Glutamatergic neuron (in vitro differentiated cells): ENCODE measurements around the gene INSIG2. TPM values are rescaled to one million over a fixed set of nuclear protein-coding genes. Genes with fewer than 3 reads are reported as not detected.
"Not testable (repeated sequence)": the region's sequence is repeated elsewhere in the genome, so short reads cannot be mapped to it uniquely, and the experiment has no call there.

ENCODE experiments used
- DNase-seq: peaks from one replicate; pipeline ENCODE4 v3.0.0; 2022
- H3K27ac Mint-ChIP-seq: one replicate; pipeline ENCODE4 v1.8.0; 2020; ENCODE audit warnings: mild to moderate bottlenecking, mixed read lengths, inconsistent platforms; ENCODE audit not compliant: unreplicated experiment
- H3K27me3 Mint-ChIP-seq: one replicate; pipeline ENCODE4 v1.8.0; 2020; ENCODE audit warnings: mild to moderate bottlenecking, moderate library complexity, mixed read lengths, inconsistent platforms; ENCODE audit not compliant: unreplicated experiment
- H3K36me3 Mint-ChIP-seq: one replicate; pipeline ENCODE4 v1.8.0; 2020; ENCODE audit warnings: mild to moderate bottlenecking, mixed read lengths, inconsistent platforms; ENCODE audit not compliant: unreplicated experiment
- H3K4me1 Mint-ChIP-seq: one replicate; pipeline ENCODE4 v1.8.0; 2020; ENCODE audit warnings: mild to moderate bottlenecking, low read depth, mixed read lengths, inconsistent platforms; ENCODE audit not compliant: unreplicated experiment
- H3K4me3 Mint-ChIP-seq: one replicate; pipeline ENCODE4 v1.8.0; 2020; ENCODE audit warnings: mild to moderate bottlenecking, mixed read lengths, inconsistent platforms; ENCODE audit not compliant: unreplicated experiment
- H3K9me3 Mint-ChIP-seq: one replicate; pipeline ENCODE4 v1.8.0; 2020; ENCODE audit warnings: mild to moderate bottlenecking, moderate library complexity, mixed read lengths, inconsistent platforms; ENCODE audit not compliant: unreplicated experiment
- CTCF ChIP-seq: fragments of 200-600 bp; sonication (generic); IDR thresholded peaks from one replicate; pipeline ENCODE4 v1.5.0; 2021; ENCODE audit not compliant: partially characterized antibody, unreplicated experiment
- total RNA-seq: library from RNA; stranded (reverse); fragmentation: NEBNext Ultra II Directional; extraction: Animal tissue kit (Norgen Biotek cat#: 25700); gene quantifications from one replicate; pipeline ENCODE4 v1.2.1, GENCODE V29; 2021; ENCODE audit not compliant: unreplicated experiment

The INSIG2 gene
- total RNA-seq, 1 donor from 2014 or later: 20.3 TPM

GRCh38 chr2:118090387-118091139 lies 2.3 kb downstream of the INSIG2 start:
- TF ChIP-seq CTCF: no peak
- Mint-ChIP-seq H3K9me3 (no peaks in the 10 kb centered on the region), H3K4me1 (peaks cover 5% of the 10 kb centered on the region), H3K27ac (no peak overlapping the region), H3K27me3 (peaks cover 3% of the 10 kb centered on the region), H3K36me3 (peaks cover 4% of the 10 kb centered on the region), H3K4me3 (peak overlapping the region; percentile 8)
- no peak for DNase-seq

GRCh38 chr2:118091140-118091478 lies 2.8 kb downstream of the INSIG2 start:
- no peak overlapping the region for H3K27ac Mint-ChIP-seq
- H3K4me3 Mint-ChIP-seq: no peak overlapping the region
- TF ChIP-seq CTCF: no peak
- no peak for DNase-seq
- peaks cover 7% of the 10 kb centered on the region for H3K4me1 Mint-ChIP-seq
- peaks cover 4% of the 10 kb centered on the region for H3K36me3 Mint-ChIP-seq
- H3K27me3 Mint-ChIP-seq: peaks cover 3% of the 10 kb centered on the region
- no peaks in the 10 kb centered on the region for H3K9me3 Mint-ChIP-seq

GRCh38 chr2:118091631-118092030 lies 3.4 kb downstream of the INSIG2 start:
- DNase-seq: no peak
- Mint-ChIP-seq H3K36me3 (peaks cover 4% of the 10 kb centered on the region), H3K27me3 (peaks cover 3% of the 10 kb centered on the region), H3K4me1 (peaks cover 7% of the 10 kb centered on the region), H3K27ac (no peak overlapping the region), H3K9me3 (no peaks in the 10 kb centered on the region), H3K4me3 (no peak overlapping the region)
- TF ChIP-seq CTCF: no peak

GRCh38 chr2:118094102-118094501 lies 5.8 kb downstream of the INSIG2 start:
- H3K27ac Mint-ChIP-seq, H3K4me1 Mint-ChIP-seq, DNase-seq, H3K9me3 Mint-ChIP-seq, H3K4me3 Mint-ChIP-seq, H3K27me3 Mint-ChIP-seq, H3K36me3 Mint-ChIP-seq: not testable (repeated sequence)

- peaks cover 4% of the 10 kb centered on the region for H3K36me3 Mint-ChIP-seq
- no peaks in the 10 kb centered on the region for H3K9me3 Mint-ChIP-seq
- H3K27me3 Mint-ChIP-seq: peaks cover 3% of the 10 kb centered on the region
- H3K27ac Mint-ChIP-seq: no peak overlapping the region
- no peak overlapping the region for H3K4me3 Mint-ChIP-seq
- H3K4me1 Mint-ChIP-seq: peaks cover 7% of the 10 kb centered on the region
- no peak for TF ChIP-seq CTCF
- DNase-seq: no peak
These were observed 6.2 kb downstream of the INSIG2 start for GRCh38 chr2:118094503-118094902.
